COLO668 (cell line): ENCODE results near the gene ADAM8.

Experiments used
- DNase-seq: peaks from one replicate; lab custom pipeline; 2025; ENCODE audit not compliant: unreplicated experiment; lab: John Stamatoyannopoulos, UW

The ADAM8 gene

GRCh38 chr10:133309100-133309719 is 32.5 kb upstream of the ADAM8 start:
- peak; percentile 88 for DNase-seq

- DNase-seq: peak; percentile 78
These were observed 31.9 kb upstream of the ADAM8 start, which contains the start of the genes TUBGCP2 and ZNF511 for GRCh38 chr10:133308421-133309099. TSS of gene TUBGCP2 (minus strand) at chr10:133308872. CDS start at chr10:133302941, 5,931 bp downstream. TSS of gene ZNF511 (plus strand) at chr10:133308914. CDS start at chr10:133308944, 30 bp downstream.

- peak; percentile 83 for DNase-seq
These were observed 31.2 kb upstream of the ADAM8 start for GRCh38 chr10:133307776-133308420.

GRCh38 chr10:133306941-133307379 is 30.3 kb upstream of the ADAM8 start:
- no peak for DNase-seq

- no peak for DNase-seq
These were observed 29.4 kb upstream of the ADAM8 start for GRCh38 chr10:133306097-133306476.

GRCh38 chr10:133303206-133303605 is 26.5 kb upstream of the ADAM8 start:
- DNase-seq: no peak

GRCh38 chr10:133302230-133302629 is 25.6 kb upstream of the ADAM8 start:
- no peak for DNase-seq

DNA sequence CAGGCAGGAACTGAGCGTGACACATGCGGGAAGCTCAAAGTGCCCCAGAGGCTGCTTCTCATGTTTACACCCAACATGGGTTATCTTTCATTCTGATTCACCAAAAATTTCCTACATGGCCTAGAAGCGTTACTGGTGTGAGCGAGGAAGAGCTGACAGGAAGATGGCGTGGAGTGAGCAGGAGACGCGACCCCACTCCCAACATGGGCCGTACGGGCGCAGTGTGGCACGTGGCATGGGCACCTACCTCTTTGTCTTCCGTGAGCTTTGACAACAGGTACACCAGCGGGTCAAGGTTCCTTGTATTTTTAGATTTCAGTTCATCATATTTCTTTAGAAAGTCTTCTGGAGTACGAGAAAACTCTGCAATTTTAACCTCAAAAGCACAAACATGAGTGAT is 23.1 kb upstream of the ADAM8 start:
- DNase-seq: no peak

- DNase-seq: no peak
These were observed 22.6 kb upstream of the ADAM8 start for GRCh38 chr10:133299224-133299623.

DNA sequence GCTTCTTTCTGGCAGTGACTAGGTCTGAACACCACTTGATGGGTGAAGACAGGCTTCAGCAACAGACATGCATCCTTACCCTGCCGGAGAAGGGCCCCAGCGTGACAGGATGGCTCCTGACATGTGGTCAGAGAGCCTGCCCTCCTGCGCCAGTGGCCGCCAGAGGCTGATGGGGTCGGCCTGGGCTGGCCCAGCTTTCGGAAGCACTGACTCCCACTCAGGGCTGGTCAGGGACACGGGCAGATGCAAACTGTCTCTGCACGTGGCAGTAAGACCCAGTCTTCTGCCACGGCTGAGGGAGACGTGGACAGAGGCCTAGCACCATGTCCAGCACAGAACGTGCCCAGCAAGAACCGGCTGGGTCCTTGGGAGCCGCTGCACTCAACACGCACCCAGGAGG is 21.8 kb upstream of the ADAM8 start:
- no peak for DNase-seq

DNA sequence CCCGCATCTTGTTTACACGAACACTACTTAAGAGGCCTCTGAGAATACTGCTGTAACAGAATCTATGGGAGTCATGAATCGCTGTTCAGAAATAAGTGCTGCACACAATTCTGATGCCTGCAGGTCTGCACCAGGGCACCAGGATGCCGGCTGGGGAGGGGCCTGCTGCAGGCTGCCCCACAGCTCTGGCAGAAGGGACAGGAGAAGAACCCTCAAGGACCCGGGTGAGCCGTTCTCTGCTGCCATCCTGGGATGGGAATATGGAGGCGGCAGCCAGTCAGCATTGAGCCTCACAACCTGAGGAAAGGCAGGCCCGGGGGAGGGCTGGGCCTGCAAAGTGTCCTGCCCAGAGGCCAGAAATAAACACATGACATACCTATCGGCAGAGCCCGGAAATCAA is 20.8 kb upstream of the ADAM8 start:
- no peak for DNase-seq

DNA sequence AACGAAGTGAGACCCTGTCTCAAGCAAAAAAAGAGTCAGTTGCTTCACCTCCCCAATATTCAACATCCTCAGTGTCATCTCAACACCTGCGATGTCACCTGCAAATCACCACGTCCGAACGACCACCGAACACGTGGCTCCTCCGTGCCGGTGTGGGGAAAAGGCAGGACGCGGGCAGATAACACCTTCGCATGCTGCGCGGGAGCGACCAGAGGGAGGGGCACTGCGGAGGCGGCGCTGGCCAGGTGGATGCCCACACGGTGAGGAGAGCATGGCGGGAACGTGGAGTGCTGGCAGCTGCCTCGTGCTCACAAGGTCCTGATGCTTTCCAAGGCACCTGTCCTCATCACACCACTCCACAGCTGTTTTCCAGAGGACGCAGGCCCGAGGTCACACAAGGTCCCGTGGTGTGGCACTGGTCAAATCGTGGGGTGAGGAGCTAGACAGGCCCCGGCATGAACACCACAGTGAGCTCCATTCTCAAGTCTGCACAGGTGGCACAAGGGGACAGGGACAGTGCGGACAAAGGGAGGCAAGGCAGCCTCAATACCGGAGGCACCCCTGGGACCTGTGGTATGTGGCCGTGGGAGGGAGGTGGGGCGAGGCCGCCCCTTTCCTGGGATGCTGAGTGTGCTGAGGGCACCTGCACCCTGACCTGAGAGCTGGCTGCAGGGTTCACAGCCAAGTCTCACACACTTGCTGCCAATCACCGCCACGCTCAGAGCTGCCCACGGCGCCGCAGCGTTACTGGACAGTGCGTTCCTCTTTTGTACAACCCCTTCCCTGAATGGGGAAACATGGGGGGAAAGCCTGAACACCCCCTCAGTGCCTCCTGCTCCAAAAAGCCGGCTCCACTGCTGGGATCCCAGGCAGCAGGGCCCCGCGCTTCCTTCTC is 19.0 kb upstream of the ADAM8 start:
- no peak for DNase-seq

- DNase-seq: no peak
These were observed 17.5 kb upstream of the ADAM8 start for GRCh38 chr10:133294189-133294588.

DNA sequence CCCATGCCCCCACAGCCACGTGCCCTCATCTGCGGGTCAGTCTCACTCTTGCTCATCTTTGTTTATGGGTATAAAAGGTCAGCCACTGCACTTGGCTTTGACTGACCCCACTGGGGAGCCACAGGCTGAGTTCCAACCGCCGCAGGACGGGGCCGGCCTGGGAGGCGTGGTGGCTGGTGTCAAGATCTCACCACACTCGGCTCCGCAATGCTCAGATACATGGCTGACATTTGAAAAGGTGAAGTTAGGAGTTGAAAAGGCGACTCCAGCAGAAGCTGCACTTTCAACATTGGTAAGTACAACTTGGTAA is 17.1 kb upstream of the ADAM8 start:
- DNase-seq: no peak

- no peak for DNase-seq
These were observed 16.5 kb upstream of the ADAM8 start for GRCh38 chr10:133292919-133293809.

- no peak for DNase-seq
These were observed 13.1 kb upstream of the ADAM8 start for GRCh38 chr10:133289761-133290160.

GRCh38 chr10:133287832-133288500 is 11.3 kb upstream of the ADAM8 start:
- no peak for DNase-seq

DNA sequence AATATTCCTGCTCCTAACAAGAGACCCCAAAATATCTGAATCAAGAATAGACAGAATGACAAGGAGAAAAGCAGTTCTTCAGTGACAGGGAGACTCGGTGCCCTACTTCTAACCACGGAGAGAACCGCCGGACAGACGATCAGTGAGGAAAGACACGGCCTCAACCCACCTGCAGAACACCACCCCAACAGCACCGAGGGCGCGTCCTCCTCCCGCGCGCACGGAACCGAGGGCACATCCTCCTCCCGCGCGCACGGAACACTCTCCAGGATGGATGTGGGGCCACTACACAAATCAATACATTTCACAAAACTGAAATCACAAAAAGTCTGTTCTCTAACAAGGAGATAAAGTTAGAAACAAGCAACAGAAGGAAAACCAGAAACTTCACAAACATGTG is 9.7 kb upstream of the ADAM8 start:
- DNase-seq: no peak

GRCh38 chr10:133285217-133285616 is 8.5 kb upstream of the ADAM8 start:
- no peak for DNase-seq

GRCh38 chr10:133283931-133284330 is 7.3 kb upstream of the ADAM8 start:
- no peak for DNase-seq
